Esophagus (tissue), 2 donors: ENCODE measurements around the gene GNB4. TPM values are rescaled to one million over a fixed set of nuclear protein-coding genes. Genes with fewer than 3 reads are reported as not detected.

Experiments used
- H3K27ac ChIP-seq, 2 donors: one replicate each; pipeline ENCODE4 v1.5.1; 2013; ENCODE audit warnings: low read depth in 2 of 2, mild to moderate bottlenecking in 2 of 2, inconsistent platforms in 1 of 2, low read length in 1 of 2, moderate library complexity in 1 of 2
- H3K27me3 ChIP-seq, 2 donors: one replicate each; pipeline ENCODE4 v1.6.1; 2013; ENCODE audit warnings: low read length in 2 of 2, control low read depth in 1 of 2, mild to moderate bottlenecking in 1 of 2; ENCODE audit not compliant: insufficient read depth in 2 of 2, control insufficient read depth in 1 of 2
- H3K36me3 ChIP-seq, 2 donors: one replicate each; pipeline ENCODE4 v1.6.1; 2013; ENCODE audit warnings: low read length in 1 of 2; ENCODE audit not compliant: control insufficient read depth in 2 of 2, insufficient read depth in 2 of 2
- H3K4me1 ChIP-seq, 2 donors: one replicate each; pipeline ENCODE4 v1.6.1; 2013; ENCODE audit warnings: low read length in 1 of 2; ENCODE audit not compliant: control insufficient read depth in 2 of 2, insufficient read depth in 2 of 2
- H3K4me3 ChIP-seq, 2 donors: one replicate each; pipeline ENCODE4 v1.5.1; 2013; ENCODE audit warnings: low read length in 2 of 2, mild to moderate bottlenecking in 2 of 2, low read depth in 1 of 2, moderate library complexity in 1 of 2
- H3K9me3 ChIP-seq, 2 donors: one replicate each; pipeline ENCODE4 v1.6.1; 2013; ENCODE audit warnings: mild to moderate bottlenecking in 2 of 2, low read depth in 1 of 2, low read length in 1 of 2, moderate library complexity in 1 of 2; ENCODE audit not compliant: control insufficient read depth in 2 of 2, insufficient read depth in 1 of 2
- WGBS, 2 donors: extraction: QIAGEN DNeasy Blood & Tissue Kit; methylation state at CpG; one replicate each; pipeline ENCODE4 v1.1.7; 2013; 5-methylcytosine and 5-hydroxymethylcytosine counted together
- polyA plus RNA-seq, 2 donors: library from polyadenylated mRNA; stranded (reverse); fragments of 200-250 nt; gene quantifications; one replicate each; pipeline ENCODE4 v1.2.3, GENCODE V29; 2013
- donor health status: healthy with polysubstance abuse.
- donor health status: Bipolar disorder and iron deficiency.

GNB4 gene
- polyA plus RNA-seq, 2 donors: 2.1 to 6.7 TPM

GRCh38 chr3:179449636-179450035, 1.6 kb downstream of the GNB4 start:
- H3K4me3 ChIP-seq: peak overlapping the region in 1 of 2 donors; percentile 94
- H3K27ac ChIP-seq: peak overlapping the region in 1 of 2 donors; percentile 36
- no peaks in the 10 kb centered on the region for H3K27me3 ChIP-seq
- no peaks in the 10 kb centered on the region for H3K4me1 ChIP-seq
- H3K9me3 ChIP-seq: peaks cover 0 to 3% of the 10 kb centered on the region in 2 donors
- WGBS, 2 donors: 40 to 58% methylated on average over 2 of the region's 2 CpGs
- no peaks in the 10 kb centered on the region for H3K36me3 ChIP-seq

GRCh38 chr3:179447251-179447650, 4.0 kb downstream of the GNB4 start:
- no peak overlapping the region for H3K4me3 ChIP-seq
- H3K9me3 ChIP-seq: peaks cover 0 to 3% of the 10 kb centered on the region in 2 donors
- WGBS, 2 donors: 78 to 81% methylated on average over 6 of the region's 6 CpGs
- no peak overlapping the region for H3K27ac ChIP-seq
- no peaks in the 10 kb centered on the region for H3K4me1 ChIP-seq
- H3K27me3 ChIP-seq: no peaks in the 10 kb centered on the region
- H3K36me3 ChIP-seq: no peaks in the 10 kb centered on the region

DNA sequence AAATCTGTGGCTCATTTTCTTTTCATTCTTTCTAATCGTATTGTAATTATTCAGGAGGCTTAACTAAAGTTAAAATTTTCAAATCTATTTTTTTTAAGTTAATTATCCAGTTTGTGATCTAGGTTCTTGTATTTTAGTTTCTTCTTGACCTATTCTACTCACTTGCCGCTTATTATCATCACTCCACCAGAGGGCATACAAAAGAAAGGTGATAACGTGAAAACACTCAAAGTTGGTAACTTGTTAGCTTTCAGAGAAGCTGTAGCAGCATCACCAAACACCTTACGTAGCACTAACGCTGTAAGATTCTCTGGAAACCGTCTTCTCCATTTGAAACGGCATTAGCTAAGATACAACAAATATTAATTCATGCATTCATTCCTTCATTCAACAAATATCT, 4.8 kb downstream of the GNB4 start:
- no peaks in the 10 kb centered on the region for H3K4me1 ChIP-seq
- 45 to 46% methylated on average over 7 of the region's 7 CpGs for WGBS, 2 donors
- no peaks in the 10 kb centered on the region for H3K36me3 ChIP-seq

GRCh38 chr3:179438841-179439240, 12.4 kb downstream of the GNB4 start:
- no peak overlapping the region for H3K4me3 ChIP-seq
- H3K9me3 ChIP-seq: no peaks in the 10 kb centered on the region
- 61 to 67% methylated on average over 5 of the region's 5 CpGs for WGBS, 2 donors
- H3K27ac ChIP-seq: no peak overlapping the region
- H3K27me3 ChIP-seq: no peaks in the 10 kb centered on the region
- H3K36me3 ChIP-seq: no peaks in the 10 kb centered on the region
- H3K4me1 ChIP-seq: no peaks in the 10 kb centered on the region

More for the DNA sequence above, 4.8 kb downstream of the GNB4 start:
- Histone ChIP-seq H3K27ac (no peak overlapping the region), H3K9me3 (peaks cover 0 to 3% of the 10 kb centered on the region in 2 donors), H3K27me3 (no peaks in the 10 kb centered on the region), H3K4me3 (no peak overlapping the region)

DNA sequence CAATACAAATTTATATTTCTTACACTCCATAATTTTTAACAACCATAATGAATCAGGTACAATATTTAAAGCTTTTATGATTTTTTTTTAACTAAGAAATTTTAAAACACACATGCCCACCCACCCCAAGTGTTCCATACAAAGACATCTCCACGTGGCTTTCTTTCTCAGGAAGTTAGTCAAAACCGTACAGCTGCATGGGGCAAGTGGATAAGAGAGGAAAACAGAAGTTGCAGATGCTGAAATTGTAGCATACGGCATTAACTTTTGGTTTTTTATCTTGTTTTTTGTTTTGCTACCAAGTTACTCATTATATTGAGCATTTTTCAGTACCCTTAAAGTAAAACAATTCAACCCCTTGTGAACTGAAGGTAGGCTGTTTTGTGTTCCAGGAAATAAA, 14.8 kb downstream of the GNB4 start:
- no peak overlapping the region for H3K27ac ChIP-seq
- H3K36me3 ChIP-seq: no peaks in the 10 kb centered on the region
- H3K27me3 ChIP-seq: no peaks in the 10 kb centered on the region
- H3K9me3 ChIP-seq: no peaks in the 10 kb centered on the region
- H3K4me1 ChIP-seq: no peaks in the 10 kb centered on the region
- H3K4me3 ChIP-seq: no peak overlapping the region
- WGBS, 2 donors: 61 to 69% methylated on average over 3 of the region's 3 CpGs

- no peaks in the 10 kb centered on the region for H3K4me1 ChIP-seq
- no peak overlapping the region for H3K4me3 ChIP-seq
- H3K9me3 ChIP-seq: no peaks in the 10 kb centered on the region
- no peaks in the 10 kb centered on the region for H3K27me3 ChIP-seq
- no peak overlapping the region for H3K27ac ChIP-seq
- no peaks in the 10 kb centered on the region for H3K36me3 ChIP-seq
- 46 to 52% methylated on average over 1 of the region's 1 CpG for WGBS, 2 donors
These were observed 18.8 kb downstream of the GNB4 start for GRCh38 chr3:179432451-179432850.

- H3K4me1 ChIP-seq: no peaks in the 10 kb centered on the region
- WGBS, 2 donors: 61 to 68% methylated on average over 3 of the region's 3 CpGs
- no peaks in the 10 kb centered on the region for H3K27me3 ChIP-seq
- H3K4me3 ChIP-seq: no peak overlapping the region
- H3K9me3 ChIP-seq: no peaks in the 10 kb centered on the region
- no peak overlapping the region for H3K27ac ChIP-seq
- H3K36me3 ChIP-seq: no peaks in the 10 kb centered on the region
These were observed 19.2 kb downstream of the GNB4 start for GRCh38 chr3:179432021-179432420.

- Histone ChIP-seq H3K36me3 (no peaks in the 10 kb centered on the region), H3K27ac (peak overlapping the region in 1 of 2 donors; percentile 42), H3K4me1 (no peaks in the 10 kb centered on the region), H3K4me3 (no peak overlapping the region), H3K27me3 (no peaks in the 10 kb centered on the region), H3K9me3 (no peaks in the 10 kb centered on the region)
- 78 to 87% methylated on average over 2 of the region's 2 CpGs for WGBS, 2 donors
These were observed 20.9 kb downstream of the GNB4 start for GRCh38 chr3:179430277-179430870.

DNA sequence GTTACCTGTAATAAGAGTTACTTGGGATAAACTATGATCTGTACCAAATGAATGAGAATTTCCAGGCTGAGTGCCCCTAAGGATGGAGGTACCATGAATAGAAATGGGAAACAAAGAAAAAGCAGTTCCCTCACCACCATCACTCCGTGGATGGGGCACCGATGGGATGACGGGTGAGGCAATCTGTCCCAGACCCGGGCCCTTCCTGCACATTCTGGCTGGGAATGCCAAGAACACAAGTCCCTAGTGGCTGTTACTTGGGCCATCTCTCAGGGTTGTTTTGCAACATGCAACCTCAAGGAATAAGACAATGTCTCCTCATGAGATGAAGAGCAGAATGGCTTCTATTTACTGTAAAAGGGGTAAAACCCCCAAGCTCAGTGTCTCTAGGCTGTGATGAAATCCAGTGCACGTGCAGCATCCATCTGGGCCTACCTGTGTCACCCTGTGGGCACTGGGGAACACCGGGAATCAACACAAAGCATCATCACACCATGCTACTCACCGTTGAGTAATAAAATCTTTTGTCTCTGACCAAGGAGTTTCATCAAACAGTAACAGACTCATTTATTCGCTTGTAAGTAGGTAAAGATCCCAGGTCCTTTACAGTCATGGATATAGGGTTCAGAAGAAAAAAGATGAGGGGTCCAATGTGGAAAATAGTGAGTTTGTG, 22.3 kb downstream of the GNB4 start:
- WGBS, 2 donors: 88 to 89% methylated on average over 8 of the region's 8 CpGs
- H3K36me3 ChIP-seq: peaks cover 0 to 2% of the 10 kb centered on the region in 2 donors
- no peaks in the 10 kb centered on the region for H3K4me1 ChIP-seq
- H3K27ac ChIP-seq: no peak overlapping the region
- H3K27me3 ChIP-seq: no peaks in the 10 kb centered on the region
- no peak overlapping the region for H3K4me3 ChIP-seq
- no peaks in the 10 kb centered on the region for H3K9me3 ChIP-seq

DNA sequence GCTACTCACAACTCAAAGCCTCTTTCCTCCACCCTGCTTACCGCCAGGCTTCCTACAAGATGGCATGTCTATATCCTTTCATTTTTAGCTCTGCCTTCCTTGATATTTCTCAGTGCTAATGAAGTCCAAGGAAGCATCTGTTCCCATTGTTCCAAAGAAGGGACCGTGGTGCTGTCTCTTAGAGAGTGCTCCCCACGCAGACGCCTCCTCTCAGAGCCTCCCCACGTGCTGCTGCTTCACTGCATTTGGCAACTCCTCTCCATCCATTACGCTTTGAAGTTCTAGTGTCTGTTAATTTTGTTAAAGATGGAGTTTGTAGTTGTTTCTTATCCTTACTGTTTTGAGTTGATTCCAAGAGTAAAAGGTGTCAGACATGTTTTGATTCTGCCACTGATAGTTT, 26.2 kb downstream of the GNB4 start:
- H3K9me3 ChIP-seq: no peaks in the 10 kb centered on the region
- no peaks in the 10 kb centered on the region for H3K4me1 ChIP-seq
- 95 to 96% methylated on average over 6 of the region's 6 CpGs for WGBS, 2 donors
- no peak overlapping the region for H3K27ac ChIP-seq
- peaks cover 0 to 2% of the 10 kb centered on the region in 2 donors for H3K36me3 ChIP-seq
- H3K4me3 ChIP-seq: no peak overlapping the region
- no peaks in the 10 kb centered on the region for H3K27me3 ChIP-seq
